AG20443 (cell line): ENCODE results near the gene APEX1.
"Not testable (repeated sequence)": the region's sequence is repeated elsewhere in the genome, so short reads cannot be mapped to it uniquely, and the experiment has no call there.

ENCODE experiments used
- DNase-seq: peaks from one replicate; pipeline ENCODE4 v3.0.0; 2012; ENCODE audit warnings: low spot score, mixed read lengths

APEX1 gene

GRCh38 chr14:20472536-20473169, 17.6 kb downstream of the APEX1 start:
- DNase-seq, result no peak

- no peak for DNase-seq
These were observed 21.8 kb downstream of the APEX1 start for GRCh38 chr14:20476776-20477175.

DNA sequence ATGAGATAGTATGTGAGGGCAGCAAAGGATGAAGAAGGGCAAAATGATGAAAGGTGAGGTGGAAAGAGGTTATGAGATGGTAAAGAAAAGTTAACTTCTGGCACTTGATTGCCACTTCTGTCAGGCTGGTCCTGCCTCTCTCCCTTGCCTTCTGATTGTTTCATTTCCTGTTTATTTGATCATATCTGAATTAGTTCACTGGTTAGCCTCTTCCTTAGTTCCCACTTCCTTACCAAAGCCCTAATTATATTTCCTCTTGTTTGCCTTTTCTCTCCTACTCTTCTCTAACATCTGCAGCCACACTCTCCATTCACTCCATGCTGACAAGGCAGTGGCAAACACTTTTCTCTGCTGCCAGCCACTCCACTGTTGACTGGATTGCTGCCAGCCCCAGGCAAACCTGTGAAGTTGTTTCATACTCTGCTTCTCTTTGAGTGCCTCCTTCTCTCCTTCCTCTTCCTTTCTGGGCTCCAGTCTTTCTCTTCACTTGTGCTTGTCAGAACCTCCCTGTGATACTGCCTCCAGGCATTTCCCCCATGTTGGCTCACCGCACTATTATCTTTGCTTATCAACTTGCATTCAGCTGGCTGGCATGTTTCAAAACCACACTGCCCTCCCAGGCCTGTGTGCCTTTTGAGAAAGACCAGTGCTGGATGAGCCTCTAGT, 22.3 kb downstream of the APEX1 start:
- no peak for DNase-seq

- DNase-seq, result no peak
These were observed 23.9 kb downstream of the APEX1 start for GRCh38 chr14:20478894-20479293.

DNA sequence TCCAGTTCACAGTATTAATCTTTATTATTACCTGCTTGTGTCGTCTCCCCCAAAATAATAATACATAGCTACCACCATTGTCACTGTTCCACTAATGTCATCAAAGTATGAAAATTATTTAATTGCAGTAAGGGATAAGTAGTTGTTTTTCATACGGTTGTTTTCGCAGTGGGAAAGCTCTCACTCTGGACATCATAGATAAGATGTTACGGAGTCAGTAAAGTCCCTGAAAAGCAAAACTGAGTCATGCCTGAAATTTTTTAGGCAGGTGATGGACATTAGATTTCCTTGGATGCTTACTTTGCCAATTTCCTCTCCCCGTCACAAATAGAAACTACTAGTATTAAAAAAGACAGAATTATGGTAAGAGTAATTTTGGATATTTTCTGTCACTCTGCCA, 27.4 kb downstream of the APEX1 start:
- no peak for DNase-seq

GRCh38 chr14:20485900-20486299, 30.9 kb downstream of the APEX1 start:
- no peak for DNase-seq

GRCh38 chr14:20486684-20487395, 31.8 kb downstream of the APEX1 start:
- DNase-seq, result no peak

DNA sequence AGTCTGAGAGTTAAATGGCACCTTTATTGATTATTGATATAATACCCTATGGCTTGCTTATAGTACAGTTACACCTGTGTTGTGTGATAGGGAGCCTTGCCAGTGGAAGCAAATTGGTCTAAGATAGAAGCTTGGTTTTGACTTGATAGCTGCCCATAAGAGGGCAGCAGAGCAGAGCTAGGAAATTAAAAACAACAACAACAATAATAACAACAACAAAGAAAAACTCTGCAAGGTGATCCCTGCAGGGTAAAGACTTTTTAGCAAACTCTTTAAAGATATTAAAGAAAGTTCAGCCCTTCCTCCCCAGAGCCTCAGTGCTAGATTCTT, 32.3 kb downstream of the APEX1 start:
- no peak for DNase-seq

DNA sequence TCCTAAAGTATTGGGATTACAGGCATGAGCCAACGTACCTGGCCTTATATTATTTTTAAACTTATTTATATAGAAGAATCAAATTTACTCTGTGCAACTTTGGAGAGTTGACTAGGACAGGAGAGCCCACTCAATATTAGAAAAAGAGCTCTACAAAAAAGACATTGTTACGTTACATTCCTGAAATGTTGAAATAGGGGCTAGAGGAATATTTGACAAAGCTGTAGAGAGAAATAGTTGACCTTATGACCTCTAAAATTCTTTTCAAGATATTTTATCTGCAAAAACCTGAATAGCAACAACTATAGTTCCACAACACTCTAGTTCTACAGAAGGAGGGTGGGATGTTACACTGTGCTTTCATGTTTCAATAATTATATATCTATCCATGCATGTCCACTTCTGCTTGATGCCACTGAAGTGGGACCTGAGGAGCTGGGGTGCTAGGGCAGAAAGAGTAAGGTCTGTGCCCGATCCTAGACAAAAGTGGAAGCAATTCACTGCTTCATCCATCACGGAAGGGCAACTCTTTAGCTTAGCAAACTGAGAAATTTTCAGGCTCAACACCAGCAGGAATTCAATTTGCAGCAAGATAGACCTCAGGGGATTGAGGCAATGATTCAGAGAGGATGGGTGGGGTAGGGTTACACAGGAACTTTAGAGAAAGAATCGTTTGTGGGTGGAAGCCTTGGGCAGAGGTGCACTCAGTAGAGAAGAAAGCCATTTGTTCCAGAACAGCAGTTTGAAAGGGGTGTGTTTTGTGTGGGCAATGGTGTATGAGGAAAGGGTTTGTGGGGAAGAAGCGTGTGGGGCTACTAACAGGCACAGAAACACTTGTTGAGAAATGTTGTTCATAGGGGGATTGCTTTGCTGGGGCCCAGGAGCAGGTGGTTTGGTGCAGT, 34.3 kb downstream of the APEX1 start:
- DNase-seq, result peak; percentile 17

GRCh38 chr14:20490563-20490962, 35.5 kb downstream of the APEX1 start:
- DNase-seq, result no peak

DNA sequence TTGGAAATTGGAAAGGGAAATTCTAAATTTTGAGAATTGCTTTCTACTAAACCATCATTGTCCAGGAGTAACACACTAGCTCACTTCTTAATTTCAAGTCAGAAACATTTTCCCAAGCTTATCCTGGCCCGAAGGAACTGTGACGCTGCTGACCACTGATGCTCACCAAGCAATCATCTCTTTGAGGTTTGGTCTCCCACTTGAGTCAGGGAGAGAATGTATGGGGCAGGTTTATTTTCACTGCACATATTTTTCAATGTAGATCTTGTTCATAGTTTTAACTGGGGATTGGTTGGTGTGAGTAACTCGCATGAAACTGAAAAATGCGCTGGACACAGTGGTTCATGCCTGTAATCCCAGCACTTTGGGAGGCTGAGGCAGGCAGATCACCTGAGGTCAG, 37.5 kb downstream of the APEX1 start:
- no peak for DNase-seq

DNA sequence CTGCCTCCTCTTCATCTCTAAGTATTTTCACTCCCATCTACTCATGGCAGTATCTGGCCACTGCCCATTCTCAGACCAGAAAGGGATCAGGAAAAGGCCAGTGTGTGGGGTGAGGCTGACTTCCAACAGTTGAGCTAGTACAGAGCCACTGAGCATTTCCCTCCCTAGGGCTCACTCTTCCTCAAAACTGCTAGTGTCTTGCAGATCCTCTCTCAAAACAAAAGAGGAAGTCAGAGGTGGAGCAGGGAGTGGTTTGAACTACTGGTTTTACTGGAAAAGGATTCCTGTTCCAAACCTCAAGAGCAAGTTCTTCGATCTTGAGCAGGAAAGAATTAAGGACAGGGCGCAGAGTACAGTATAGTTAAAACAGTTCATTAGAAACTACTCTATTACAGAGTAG, 38.6 kb downstream of the APEX1 start:
- no peak for DNase-seq

- DNase-seq, result peak; percentile 28
These were observed 40.1 kb downstream of the APEX1 start for GRCh38 chr14:20494935-20495766.

- DNase-seq, result no peak
These were observed 43.6 kb downstream of the APEX1 start for GRCh38 chr14:20498622-20499021.

DNA sequence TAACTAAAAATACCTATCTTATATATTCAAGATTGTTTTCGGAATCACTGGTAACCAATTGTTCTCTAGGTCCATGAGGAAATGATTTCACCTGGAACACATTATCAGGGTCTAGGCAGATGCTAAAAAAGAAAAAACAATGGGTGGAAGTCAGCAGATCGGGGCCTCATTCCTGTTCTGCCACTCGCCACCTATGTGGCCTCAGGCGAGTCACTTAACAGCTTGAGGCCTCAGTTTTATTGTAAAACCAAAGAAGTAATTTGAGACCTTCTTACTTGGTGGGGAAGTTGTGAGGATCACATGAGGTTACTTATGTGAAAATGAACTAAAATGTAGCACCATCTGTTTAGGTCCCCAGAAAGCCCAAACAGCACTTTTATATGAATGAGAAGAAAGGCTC, 44.1 kb downstream of the APEX1 start:
- no peak for DNase-seq

- no peak for DNase-seq
These were observed 44.9 kb downstream of the APEX1 start for GRCh38 chr14:20499881-20500280.

GRCh38 chr14:20501346-20501745, 46.3 kb downstream of the APEX1 start:
- no peak for DNase-seq

DNA sequence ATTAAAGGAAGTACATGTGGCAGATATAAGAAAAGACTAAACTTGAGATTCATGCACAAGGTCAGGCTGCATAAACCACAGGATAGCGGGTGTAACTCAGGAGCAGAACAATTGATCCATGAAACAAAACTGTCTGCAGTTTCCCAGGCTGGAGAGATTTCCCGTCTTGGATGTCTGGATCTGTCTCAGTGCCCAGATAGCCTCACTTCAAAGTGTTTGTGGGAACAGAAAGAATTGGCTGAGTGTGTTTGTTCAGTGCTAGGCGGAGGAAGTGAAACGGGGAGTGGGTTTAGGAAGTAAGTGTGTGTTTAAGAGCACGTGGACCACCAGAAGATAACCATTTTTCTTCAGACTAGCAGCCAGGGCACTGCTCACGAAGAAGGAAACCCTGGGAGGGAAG, 48.9 kb downstream of the APEX1 start:
- DNase-seq, result no peak

- not testable (repeated sequence) for DNase-seq
These were observed 51.2 kb downstream of the APEX1 start for GRCh38 chr14:20506276-20506675.

GRCh38 chr14:20506752-20507151, 51.7 kb downstream of the APEX1 start:
- DNase-seq, result not testable (repeated sequence)
